Measurements from ENCODE around the gene SEBOX.

Gene SEBOX

GRCh38 chr17:28326114-28326513 lies 38.9 kb downstream of the SEBOX start:
- Histone ChIP-seq H3K4me3 (no peak overlapping the region), H3K27ac (no peak overlapping the region), H4K20me1 (peaks cover 89% of the 10 kb centered on the region), H3K4me1 (peaks cover 19% of the 10 kb centered on the region), H3K9me3 (no peaks in the 10 kb centered on the region), H3K4me2 (no peak overlapping the region), H3K9ac (no peak overlapping the region), H3K27me3 (no peaks in the 10 kb centered on the region), H3K36me3 (peaks cover 72% of the 10 kb centered on the region)
- TF ChIP-seq Cebpa-rat (IDR thresholded peaks at IDR 0.05), result no peak

- Histone ChIP-seq H3K4me2 (no peak overlapping the region), H3K9ac (no peak overlapping the region), H3K4me1 (peaks cover 28% of the 10 kb centered on the region), H3K4me3 (no peak overlapping the region), H3K36me3 (peaks cover 65% of the 10 kb centered on the region), H3K27me3 (no peaks in the 10 kb centered on the region), H3K27ac (no peak overlapping the region), H3K9me3 (no peaks in the 10 kb centered on the region), H4K20me1 (peaks cover 89% of the 10 kb centered on the region)
- no peak for TF ChIP-seq Cebpa-rat (IDR thresholded peaks at IDR 0.05)
Measured at GRCh38 chr17:28325211-28325610, 39.8 kb downstream of the SEBOX start.

- Histone ChIP-seq H4K20me1 (peaks cover 90% of the 10 kb centered on the region), H3K36me3 (peaks cover 62% of the 10 kb centered on the region), H3K4me3 (no peak overlapping the region), H3K9me3 (no peaks in the 10 kb centered on the region), H3K27ac (no peak overlapping the region), H3K4me1 (peaks cover 33% of the 10 kb centered on the region), H3K9ac (no peak overlapping the region), H3K27me3 (no peaks in the 10 kb centered on the region), H3K4me2 (no peak overlapping the region)
- TF ChIP-seq Cebpa-rat (IDR thresholded peaks at IDR 0.05), result no peak
Measured at GRCh38 chr17:28324781-28325180, 40.2 kb downstream of the SEBOX start.

- Histone ChIP-seq H3K27me3 (no peaks in the 10 kb centered on the region), H3K4me2 (no peak overlapping the region), H3K9me3 (no peaks in the 10 kb centered on the region), H3K9ac (no peak overlapping the region), H3K27ac (no peak overlapping the region), H3K4me1 (peaks cover 34% of the 10 kb centered on the region), H3K4me3 (no peak overlapping the region), H3K36me3 (peaks cover 57% of the 10 kb centered on the region), H4K20me1 (peaks cover 87% of the 10 kb centered on the region)
- no peak for TF ChIP-seq Cebpa-rat (IDR thresholded peaks at IDR 0.05)
Measured at GRCh38 chr17:28324267-28324745, 40.7 kb downstream of the SEBOX start.

GRCh38 chr17:28320215-28321061 lies 44.6 kb downstream of the SEBOX start:
- peaks cover 47% of the 10 kb centered on the region for H3K4me1 ChIP-seq
- TF ChIP-seq Cebpa-rat (IDR thresholded peaks at IDR 0.05), result no peak
- H3K9me3 ChIP-seq, result no peaks in the 10 kb centered on the region
- peaks cover 53% of the 10 kb centered on the region for H4K20me1 ChIP-seq
- no peaks in the 10 kb centered on the region for H3K27me3 ChIP-seq
- H3K4me2 ChIP-seq, result peak overlapping the region; percentile 88
- H3K9ac ChIP-seq, result peak overlapping the region; percentile 92
- H3K4me3 ChIP-seq, result peak overlapping the region; percentile 79
- H3K27ac ChIP-seq, result peak overlapping the region; percentile 90; the same call in 1 of the 2 replicates
- peaks cover 18% of the 10 kb centered on the region for H3K36me3 ChIP-seq

- TF ChIP-seq Cebpa-rat (IDR thresholded peaks at IDR 0.05), result no peak
- H3K27me3 ChIP-seq, result no peaks in the 10 kb centered on the region
- peak overlapping the region; percentile 92 for H3K9ac ChIP-seq
- H3K9me3 ChIP-seq, result no peaks in the 10 kb centered on the region
- peaks cover 45% of the 10 kb centered on the region for H3K4me1 ChIP-seq
- H3K27ac ChIP-seq, result peak overlapping the region; percentile 90
- peak overlapping the region; percentile 79 for H3K4me3 ChIP-seq
- H4K20me1 ChIP-seq, result peaks cover 44% of the 10 kb centered on the region
- peak overlapping the region; percentile 88 for H3K4me2 ChIP-seq
- peaks cover 12% of the 10 kb centered on the region; the same call in 1 of the 2 replicates for H3K36me3 ChIP-seq
Measured at GRCh38 chr17:28319598-28319935, 45.4 kb downstream of the SEBOX start.

- Histone ChIP-seq H3K27me3 (no peaks in the 10 kb centered on the region), H3K4me3 (peak within 1 kb of the TSS; percentile 79), H3K27ac (peak within 1 kb of the TSS; percentile 90), H3K9me3 (no peaks in the 10 kb centered on the region), H3K9ac (peak within 1 kb of the TSS; percentile 92), H4K20me1 (peaks cover 38% of the 10 kb centered on the region), H3K4me1 (peaks cover 42% of the 10 kb centered on the region), H3K4me2 (peak within 1 kb of the TSS; percentile 88), H3K36me3 (peaks cover 12% of the 10 kb centered on the region; the same call in 1 of the 2 replicates)
- no peak for TF ChIP-seq Cebpa-rat (IDR thresholded peaks at IDR 0.05)
Measured at GRCh38 chr17:28318759-28319597, 46.0 kb downstream of the SEBOX start, which contains the start of gene TMEM97. TMEM97 (plus strand) TSS chr17:28319200; CDS start chr17:28319240, 40 bp downstream.

- Histone ChIP-seq H3K9ac (peak overlapping the region; percentile 80), H3K9me3 (no peaks in the 10 kb centered on the region), H3K36me3 (peaks cover 12% of the 10 kb centered on the region; the same call in 1 of the 2 replicates), H3K27me3 (no peaks in the 10 kb centered on the region), H3K4me2 (peak overlapping the region; percentile 88), H4K20me1 (peaks cover 30% of the 10 kb centered on the region), H3K27ac (peak overlapping the region; percentile 72), H3K4me3 (peak overlapping the region; percentile 79), H3K4me1 (peaks cover 42% of the 10 kb centered on the region)
- TF ChIP-seq Cebpa-rat (IDR thresholded peaks at IDR 0.05), result no peak
Measured at GRCh38 chr17:28317966-28318758, 46.8 kb downstream of the SEBOX start.

Measured in BLaER1 (cell line).